KBM-7 (cell line): Measurements from ENCODE around the gene SSTR4.
"Not testable (repeated sequence)": the region's sequence is repeated elsewhere in the genome, so short reads cannot be mapped to it uniquely, and the experiment has no call there.

Experiments used
- DNase-seq: peaks from one replicate; pipeline ENCODE4 v3.0.0-alpha.2; 2015
- in situ Hi-C: fragments of 300-500 bp; cut with MboI; formaldehyde crosslinking; loops from 2 replicates; pipeline ENCODE4 v1.14.3; 2020; ENCODE audit warnings: low sequenced_read_pairs, low pct_unique_long_range_greater_than_20kb, mixed read lengths

The SSTR4 gene, protein sequence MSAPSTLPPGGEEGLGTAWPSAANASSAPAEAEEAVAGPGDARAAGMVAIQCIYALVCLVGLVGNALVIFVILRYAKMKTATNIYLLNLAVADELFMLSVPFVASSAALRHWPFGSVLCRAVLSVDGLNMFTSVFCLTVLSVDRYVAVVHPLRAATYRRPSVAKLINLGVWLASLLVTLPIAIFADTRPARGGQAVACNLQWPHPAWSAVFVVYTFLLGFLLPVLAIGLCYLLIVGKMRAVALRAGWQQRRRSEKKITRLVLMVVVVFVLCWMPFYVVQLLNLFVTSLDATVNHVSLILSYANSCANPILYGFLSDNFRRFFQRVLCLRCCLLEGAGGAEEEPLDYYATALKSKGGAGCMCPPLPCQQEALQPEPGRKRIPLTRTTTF

DNA sequence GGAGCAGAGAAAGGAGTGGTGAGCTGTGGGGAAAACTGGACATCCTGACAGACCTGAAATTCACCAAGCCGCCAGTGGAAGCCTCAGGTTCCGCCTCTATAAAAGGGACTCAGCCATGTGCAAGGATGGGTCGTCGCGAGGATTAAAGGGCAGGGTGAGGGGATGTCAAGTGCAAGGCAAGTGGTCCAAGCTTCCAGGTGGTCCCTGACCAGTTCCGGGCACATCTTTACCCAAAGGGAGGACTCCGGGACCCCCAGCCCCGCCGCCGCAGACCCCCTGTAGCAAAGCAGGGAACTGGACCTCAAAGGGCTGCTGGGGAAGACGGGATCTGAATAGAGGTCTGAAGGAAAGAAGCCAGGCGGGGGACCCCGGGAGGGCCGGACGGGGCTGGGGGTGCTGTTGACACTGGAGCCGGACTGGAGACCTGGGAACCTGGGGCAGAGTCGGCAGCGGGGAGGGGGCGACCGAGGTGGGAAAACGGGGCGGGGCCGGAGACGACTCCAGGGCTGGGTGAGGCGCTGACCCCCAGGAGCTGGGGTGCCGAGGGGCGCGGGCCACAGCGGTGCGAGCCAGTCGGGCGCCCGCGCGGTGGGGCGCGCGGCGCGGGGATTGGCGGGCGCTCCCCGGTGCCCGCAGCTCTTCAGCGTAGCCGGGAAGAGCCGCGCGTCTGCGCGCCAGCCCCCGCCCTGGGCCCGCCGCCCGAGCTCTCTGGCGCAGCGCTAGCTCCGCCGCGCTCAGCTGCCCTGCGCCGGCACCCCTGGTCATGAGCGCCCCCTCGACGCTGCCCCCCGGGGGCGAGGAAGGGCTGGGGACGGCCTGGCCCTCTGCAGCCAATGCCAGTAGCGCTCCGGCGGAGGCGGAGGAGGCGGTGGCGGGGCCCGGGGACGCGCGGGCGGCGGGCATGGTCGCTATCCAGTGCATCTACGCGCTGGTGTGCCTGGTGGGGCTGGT is at the start of gene SSTR4:
TSS of gene SSTR4 (plus strand) at position 592 of the 951 bp plus-strand sequence. CDS start at position 764, 172 bp downstream.
- in situ Hi-C loops: no loop called here

DNA sequence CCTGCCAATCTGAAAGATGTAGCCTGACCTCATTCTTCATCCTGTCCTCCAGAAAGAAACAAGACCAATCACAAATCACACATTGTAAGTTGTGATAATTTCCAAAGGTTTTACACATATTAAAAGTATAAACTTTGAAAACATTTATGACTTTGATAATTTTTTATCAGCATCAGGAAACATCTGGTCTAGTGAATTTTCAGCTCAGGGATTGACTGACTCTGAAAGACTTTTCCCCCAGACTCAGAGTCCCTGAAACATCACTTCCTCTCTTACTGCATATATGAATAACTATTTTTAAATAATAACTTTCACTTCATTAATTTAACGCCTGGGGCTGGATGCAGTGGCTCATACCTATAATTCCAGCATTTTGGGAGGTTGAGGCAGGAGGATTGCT is 48.5 kb upstream of the SSTR4 start:
- in situ Hi-C loops: no loop called here

More for the DNA sequence above, at the start of gene SSTR4:
- no peak for DNase-seq

DNA sequence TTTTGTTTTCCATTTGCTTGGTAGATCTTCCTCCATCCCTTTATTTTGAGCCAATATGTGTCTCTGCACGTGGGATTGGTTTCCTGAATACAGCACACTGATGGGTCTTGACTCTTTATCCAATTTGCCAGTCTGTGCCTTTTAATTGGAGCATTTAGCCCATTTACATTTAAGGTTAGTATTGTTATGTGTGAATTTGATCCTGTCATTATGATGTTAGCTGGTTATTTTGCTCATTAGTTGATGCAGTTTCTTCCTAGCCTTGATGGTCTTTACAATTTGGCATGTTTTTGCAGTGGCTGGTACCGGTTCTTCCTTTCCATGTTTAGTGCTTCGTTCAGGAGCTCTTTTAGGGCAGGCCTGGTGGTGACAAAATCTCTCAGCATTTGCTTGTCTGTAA is 43.7 kb upstream of the SSTR4 start:
- DNase-seq, in situ Hi-C loops: not testable (repeated sequence)

More for the DNA sequence above, 48.5 kb upstream of the SSTR4 start:
- no peak for DNase-seq

DNA sequence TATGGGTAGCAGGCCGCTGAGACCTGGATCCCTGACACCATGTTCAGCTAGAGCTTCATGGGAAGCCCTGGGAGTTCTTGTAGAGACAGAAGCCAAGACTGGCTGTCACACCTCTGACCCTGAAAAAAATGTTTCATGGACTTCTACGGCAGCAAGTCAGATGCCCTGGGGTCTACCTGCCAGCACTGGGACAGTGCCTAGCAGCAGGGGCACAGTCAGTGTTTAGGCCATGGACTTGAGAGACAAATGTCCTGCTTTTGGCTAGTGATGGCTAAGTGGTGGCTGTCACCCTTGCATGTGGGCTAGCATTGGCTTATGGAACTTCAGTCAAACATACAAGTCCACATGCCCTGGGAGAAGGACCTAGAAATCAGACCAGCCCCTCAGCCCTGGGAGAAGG is 41.3 kb upstream of the SSTR4 start:
- DNase-seq: no peak
- in situ Hi-C loops: no loop called here

DNA sequence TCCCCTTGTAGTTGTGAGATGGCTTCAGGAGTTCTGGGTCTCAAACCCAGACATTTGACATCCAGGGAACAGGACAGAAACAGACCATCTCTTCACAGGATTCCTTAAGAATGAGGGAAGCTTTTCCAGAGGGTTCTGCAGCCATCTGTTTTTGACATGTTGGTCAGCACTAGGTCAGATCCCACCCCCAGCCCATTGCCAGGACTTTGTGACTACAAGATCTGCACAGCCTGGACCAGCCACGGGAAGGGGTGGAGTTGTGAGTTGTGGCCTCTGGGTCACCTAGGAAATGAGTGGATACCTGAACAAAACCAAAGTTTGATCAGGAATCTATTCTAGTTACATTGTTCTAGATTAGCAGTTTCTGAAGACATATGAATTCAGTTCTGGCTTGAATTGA is 39.2 kb upstream of the SSTR4 start:
- no peak for DNase-seq
- in situ Hi-C loops: no loop called here

DNA sequence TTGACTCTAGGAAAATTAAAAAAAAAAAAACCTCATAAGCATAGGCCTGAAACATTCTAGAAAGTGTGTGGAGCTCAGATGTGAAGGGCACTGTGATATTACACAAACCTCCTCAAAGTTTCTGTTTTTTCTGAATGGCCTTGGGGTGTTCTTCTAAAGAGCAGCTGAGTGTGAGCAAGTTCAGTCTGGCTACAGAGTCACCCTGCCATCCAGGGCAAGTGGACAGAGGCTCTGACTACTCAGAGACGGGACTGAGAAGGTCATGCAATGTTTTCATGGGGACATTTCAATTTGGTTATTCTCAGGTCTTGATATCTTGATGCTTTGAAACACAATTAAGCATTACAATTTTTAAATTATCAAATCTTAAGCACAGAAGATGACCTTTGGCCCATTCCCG is 36.6 kb upstream of the SSTR4 start:
- in situ Hi-C loops: no loop called here

DNA sequence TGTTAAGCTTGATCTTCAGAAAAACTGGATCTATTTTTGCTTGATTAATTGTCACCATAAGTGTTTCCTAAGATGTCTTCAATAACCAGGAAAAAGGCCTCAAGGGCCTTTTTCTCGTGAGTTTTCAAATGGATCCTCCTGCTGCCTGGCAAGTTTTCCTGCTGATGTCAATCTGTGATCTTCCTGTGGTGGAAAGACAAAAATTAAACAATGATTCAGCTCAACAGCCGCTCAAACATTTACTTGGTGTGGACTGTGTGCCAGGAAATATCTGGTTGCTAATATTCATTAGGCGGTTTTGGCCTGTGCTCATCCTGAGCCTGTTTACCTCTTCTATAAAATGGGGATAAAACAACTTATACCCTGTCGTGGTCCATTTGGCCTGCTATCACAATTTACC is 35.4 kb upstream of the SSTR4 start:
- no peak for DNase-seq
- in situ Hi-C loops: no loop called here

More for the DNA sequence above, 36.6 kb upstream of the SSTR4 start:
- DNase-seq: no peak

DNA sequence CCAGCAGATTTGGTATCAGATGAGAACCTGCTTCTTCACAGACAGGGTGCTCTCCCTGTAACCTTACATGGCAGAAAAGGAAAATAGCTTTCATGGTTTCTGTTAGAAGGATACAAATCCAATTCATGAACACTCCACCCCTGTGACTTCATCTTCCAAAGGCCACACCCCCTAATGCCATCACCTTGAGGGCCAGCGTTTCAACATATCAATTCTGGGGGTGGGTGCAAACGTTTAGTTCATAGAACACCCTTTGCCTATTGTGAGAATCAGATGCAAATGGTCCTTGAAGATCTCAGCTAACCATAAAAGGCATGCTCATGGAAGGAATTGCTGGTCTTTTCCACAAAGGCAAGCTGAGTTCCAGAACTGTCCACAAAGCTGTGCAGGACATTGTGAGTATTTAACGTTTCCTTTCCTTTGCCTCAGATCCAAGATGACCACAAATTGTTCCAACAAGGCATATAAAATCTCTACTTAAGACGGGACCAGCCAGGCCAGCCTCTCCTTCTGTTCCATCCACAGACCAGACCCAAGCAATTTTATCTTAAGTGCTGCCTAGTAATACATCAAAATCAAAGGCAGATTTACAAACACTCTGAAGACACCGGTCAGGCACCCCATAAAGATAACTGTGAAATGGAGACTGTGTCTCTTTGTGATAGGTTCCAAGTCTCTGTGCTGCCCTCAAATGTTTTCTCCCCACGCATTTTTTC is 34.7 kb upstream of the SSTR4 start:
- in situ Hi-C loops: no loop called here
- DNase-seq: no peak

DNA sequence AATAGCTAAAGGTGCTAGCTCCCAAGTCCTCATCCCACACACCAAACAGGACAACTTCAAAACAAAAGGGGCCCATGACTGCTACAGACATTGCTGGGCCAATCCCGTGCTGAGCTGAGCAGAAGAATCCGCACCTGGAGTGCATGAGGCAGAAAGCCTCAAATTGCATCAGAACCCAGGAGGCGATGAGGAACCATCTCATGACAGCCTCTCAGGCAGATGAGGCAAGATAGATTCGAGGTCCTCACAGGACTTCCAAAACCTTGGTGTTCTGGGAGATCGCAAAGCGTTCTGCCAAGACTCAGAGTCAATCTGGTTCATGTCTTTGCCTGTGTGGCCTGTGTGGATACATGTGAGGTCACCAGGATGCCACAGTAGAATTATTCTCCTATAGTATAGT is 32.8 kb upstream of the SSTR4 start:
- no peak for DNase-seq

DNA sequence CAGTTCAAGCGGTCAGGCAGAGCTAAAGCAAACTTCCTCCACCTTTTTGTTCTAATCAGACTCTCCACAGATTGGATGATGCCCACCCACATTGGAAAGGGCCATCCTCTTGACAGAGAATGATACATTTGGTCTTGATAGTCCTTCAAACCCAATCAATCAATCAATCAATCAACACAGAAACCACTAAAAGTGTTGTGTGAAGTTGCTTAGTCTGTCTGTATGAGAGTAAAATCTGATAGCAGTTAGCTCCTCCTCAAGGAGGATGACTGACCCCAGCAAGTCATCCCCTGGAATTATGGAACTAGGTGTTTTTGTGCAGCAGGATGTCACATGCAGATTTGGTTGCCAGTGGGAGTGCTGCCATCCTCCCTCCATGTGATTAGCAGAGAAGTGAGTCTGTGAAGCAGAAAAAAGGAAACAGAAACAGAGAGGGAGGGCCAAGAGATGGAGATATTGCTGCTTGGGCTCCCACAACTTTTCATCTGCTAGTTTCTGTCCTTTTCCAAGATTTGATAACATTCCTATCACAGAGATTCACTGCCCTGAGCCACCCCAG is 32.0 kb upstream of the SSTR4 start:
- DNase-seq: no peak
- in situ Hi-C loops: no loop called here

More for the DNA sequence above, 32.8 kb upstream of the SSTR4 start:
- in situ Hi-C loops: no loop called here

DNA sequence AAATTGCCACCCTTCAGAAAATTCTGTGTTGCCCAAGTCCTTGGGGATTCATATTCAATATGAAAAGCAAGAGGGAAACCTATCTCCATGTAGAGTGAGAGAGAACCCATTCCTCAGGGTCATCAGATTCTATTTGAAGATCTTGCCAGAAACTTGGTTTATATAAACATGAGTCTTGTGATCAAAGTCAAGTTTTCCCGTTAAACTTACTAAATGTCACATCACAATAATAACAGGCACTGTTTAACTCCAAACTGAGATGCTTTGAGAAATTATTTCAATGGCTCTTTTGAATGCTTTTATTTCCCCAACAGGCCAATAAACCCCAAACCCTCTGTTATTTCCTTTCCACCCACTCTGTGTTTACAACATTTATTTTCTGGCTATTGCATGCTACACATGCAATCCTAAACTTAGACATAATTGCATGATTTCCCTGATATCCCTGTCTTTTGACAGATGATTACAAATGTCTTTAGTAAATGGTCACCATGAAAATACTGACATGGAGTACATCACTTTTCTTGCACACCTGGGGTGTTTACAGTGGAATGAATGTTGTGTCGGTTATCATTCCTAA is 31.1 kb upstream of the SSTR4 start:
- in situ Hi-C loops: no loop called here
- DNase-seq: no peak

DNA sequence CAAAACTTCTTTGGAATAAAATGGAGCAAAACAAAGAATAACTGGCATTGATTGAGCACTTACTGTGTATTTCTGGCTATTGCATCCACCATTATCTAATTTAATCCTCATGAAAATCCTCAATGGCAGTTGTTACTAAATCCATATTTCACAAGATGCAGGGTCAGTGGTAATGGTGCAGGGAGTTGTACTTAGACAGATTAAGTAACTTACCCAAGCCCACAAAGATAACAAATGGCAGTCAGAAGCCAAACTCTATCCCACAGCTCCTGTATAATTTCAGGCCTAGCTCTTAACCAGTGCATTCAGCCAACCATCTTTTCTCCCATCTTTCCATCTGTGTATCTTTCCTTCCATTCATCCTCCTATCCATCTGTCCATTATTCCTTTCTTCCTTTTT is 29.3 kb upstream of the SSTR4 start:
- DNase-seq: no peak
- in situ Hi-C loops: no loop called here

DNA sequence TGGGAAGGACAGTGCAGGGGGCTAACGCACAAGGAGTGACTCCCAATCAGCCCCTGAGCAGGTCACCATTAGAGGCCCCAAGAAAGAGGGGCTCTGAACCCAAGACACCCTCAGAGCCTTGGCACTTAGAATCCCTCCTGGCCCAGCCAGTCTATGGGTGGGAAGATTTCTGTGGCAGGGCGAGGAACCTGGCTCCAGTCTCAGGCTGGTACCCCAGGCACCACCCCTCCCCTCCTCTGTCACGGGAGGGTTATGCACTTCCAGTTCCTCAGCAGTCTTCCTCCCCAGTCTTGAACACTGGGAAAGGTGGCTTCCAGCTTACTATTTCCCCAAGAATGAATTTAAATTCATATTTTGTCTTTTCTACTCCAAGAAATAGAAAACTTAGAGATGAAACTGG is 27.6 kb upstream of the SSTR4 start:
- DNase-seq: no peak
- in situ Hi-C loops: no loop called here

DNA sequence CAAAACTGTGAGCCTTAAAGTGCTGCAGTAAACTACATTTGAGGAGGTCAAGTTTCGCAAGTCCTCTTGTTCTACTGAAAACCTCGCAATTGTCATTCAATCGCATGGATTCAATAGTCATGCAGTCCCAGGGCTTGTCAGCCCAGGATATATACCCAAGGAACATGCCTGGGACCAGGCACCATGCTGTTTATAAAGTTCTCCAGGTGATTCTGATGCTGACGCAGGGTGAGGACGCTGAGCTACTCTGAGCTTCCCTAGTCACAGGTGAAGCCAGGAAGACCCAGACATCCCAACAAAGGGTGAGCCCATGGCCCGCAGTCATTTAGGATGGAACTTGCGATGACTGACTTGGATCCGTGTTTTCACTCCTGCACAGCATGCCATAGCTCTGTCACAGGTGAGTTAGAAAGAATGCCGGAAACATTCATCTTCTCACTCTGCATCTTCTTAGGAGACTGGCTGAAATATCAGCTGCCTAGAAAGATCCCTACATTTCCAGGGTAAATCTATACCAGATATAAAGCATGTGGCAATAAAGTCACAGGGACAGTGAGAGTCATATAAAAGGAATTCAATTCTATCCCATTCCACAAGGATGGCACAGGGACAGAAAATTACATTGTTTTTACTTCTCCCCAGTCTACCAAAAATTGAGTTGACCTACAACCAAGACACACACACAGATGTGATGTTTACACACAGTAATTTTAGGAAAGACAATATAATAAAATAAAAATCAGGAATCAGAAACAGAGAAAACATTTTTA is 27.0 kb upstream of the SSTR4 start:
- DNase-seq: no peak
- in situ Hi-C loops: no loop called here

DNA sequence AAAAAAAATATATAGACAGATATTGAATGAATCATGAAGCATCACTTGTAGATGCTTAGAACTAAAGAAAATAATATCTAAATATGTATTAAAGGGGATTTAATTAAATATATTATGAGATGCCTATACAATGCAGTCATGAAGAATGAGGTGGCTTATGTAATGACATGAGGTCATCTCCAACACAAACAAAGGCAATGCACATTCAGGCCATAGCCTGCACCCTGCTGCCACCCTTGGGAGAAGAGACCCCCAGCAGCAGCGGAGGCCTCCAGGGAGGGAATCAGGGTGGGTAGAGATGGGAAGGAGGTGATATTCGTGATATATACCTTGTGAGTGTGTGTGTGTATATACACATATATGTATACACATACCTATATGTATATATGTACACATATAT is 26.4 kb upstream of the SSTR4 start:
- in situ Hi-C loops: no loop called here
- DNase-seq: no peak

DNA sequence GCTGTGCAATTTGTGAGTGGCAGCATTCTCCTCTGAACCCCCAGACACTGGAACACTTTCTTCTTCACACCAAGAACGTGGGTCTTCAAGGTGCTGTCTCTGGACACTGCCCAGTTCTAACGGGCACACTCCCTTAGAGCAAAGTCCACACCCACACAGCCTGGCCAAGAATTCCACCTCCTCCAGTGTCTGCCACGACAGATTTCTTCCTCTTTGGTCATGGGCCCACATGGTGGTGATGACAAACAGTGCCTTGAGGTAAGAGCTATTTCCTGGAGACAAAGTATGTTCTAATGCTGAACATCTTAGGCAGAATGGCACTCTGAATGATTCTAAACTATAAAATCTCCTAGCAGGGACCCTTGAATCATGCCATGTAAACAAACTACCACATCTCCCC is 25.5 kb upstream of the SSTR4 start:
- DNase-seq: no peak
- in situ Hi-C loops: no loop called here

DNA sequence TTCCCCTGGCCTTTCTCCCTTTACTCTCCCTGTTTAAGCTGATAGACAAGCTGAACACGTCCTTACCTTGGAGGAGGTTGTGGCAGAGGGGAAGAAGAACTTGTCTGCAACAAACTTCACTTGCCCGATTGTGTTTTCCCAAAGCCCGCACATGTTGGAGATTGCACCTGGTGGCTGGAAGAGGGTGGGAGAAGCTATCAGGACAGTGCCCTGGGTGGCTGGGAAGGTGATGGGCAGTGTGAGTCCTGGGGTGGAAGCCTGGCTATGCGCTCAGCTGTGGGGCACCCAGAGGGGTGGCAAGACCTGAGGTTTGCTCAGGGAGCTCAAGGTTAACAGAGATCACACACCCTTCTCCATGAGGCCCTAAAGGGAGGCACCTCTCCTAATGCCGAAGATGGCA is 25.0 kb upstream of the SSTR4 start:
- in situ Hi-C loops: no loop called here
- DNase-seq: no peak

DNA sequence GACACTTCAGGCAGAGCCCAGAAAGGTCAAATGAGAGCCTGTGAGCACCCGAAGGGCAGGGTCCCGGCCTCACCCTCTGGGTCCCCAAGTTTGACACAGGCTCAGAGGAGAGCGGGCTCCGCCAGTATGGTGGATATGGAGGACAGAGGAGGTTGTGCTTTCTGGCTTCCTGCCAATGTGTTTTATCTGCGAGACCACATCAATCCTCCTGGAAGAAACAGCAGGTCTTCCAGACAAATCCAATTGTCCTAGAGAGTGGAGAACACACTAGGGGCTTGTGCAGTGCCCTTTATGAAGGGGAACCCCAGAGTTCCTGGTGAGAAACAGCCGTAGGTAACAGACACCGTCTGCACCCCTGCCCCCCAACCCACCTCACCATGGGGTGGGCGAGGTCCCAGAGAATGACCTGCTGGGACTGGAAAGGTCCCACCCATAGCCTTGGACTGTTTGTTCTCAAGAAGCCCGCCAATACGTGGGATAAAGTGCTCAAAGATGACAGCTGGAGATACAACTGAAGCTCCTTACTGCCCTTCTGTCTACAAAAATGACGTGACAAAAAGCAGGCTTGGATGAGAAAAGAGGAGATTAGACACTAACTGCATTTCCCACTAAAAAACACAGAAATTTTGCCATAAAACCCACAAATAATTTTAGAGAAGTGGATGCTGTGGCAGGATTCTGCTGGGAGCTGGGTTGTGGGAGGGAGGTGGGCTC is 23.9 kb upstream of the SSTR4 start:
- no peak for DNase-seq
- in situ Hi-C loops: no loop called here
